C4-2B (cell line): Measurements from ENCODE around the gene TIMM44.

Source experiments
- H3K27ac ChIP-seq: fragments of 450-650 bp; 2 replicates; pipeline ENCODE4 v1.5.1; 2017
- ZFX ChIP-seq: fragments of 450-650 bp; IDR thresholded peaks from 2 replicates; pipeline ENCODE4 v1.6.1; 2017
- TF ChIP-seq, protein P1 (sequence below): fragments of 450-650 bp; conservative IDR thresholded peaks from 2 replicates; pipeline ENCODE4 v1.5.1; 2017; ENCODE audit warnings: mild to moderate bottlenecking

Gene TIMM44

DNA sequence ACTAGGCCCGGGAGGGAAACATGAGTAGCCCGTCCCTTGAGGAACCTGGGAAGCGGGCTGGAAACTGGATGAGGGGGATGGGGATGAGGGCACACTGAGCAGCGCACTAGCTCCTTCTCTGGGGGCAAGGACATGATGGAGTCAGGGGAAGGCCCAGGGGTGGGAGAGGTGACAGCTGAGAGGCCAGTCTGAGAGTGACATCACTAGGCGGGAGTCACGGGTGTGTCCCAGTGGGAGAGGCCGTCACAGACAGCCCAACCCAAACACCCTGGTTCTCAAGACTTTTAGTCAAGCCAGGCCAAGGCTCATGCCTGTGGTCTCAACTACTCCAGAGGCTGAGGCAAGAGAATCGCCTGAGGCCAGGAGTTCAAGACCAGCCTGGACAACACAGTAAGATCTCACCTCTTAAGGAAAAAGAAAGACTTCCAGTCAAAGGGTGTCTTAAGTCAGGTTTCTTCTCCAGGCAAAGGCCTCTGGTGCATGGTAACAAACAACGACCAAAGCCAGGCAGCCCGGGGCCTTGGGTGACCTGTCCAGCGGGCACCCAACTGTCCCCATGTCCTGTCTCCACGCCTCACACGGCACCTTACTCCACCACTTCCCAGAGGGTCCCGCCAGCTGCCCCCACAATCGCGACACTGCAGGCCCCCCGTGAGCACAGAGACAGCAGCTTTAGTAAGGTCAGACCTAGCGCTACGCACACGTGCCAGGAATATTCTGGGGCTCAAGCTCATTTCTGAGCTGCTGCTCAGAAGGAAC lies 25.5 kb upstream of the TIMM44 start:
- TF ChIP-seq, protein P1, sequence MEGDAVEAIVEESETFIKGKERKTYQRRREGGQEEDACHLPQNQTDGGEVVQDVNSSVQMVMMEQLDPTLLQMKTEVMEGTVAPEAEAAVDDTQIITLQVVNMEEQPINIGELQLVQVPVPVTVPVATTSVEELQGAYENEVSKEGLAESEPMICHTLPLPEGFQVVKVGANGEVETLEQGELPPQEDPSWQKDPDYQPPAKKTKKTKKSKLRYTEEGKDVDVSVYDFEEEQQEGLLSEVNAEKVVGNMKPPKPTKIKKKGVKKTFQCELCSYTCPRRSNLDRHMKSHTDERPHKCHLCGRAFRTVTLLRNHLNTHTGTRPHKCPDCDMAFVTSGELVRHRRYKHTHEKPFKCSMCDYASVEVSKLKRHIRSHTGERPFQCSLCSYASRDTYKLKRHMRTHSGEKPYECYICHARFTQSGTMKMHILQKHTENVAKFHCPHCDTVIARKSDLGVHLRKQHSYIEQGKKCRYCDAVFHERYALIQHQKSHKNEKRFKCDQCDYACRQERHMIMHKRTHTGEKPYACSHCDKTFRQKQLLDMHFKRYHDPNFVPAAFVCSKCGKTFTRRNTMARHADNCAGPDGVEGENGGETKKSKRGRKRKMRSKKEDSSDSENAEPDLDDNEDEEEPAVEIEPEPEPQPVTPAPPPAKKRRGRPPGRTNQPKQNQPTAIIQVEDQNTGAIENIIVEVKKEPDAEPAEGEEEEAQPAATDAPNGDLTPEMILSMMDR, result no peak
- no peak for TF ChIP-seq ZFX
- H3K27ac ChIP-seq, result no peak overlapping the region

DNA sequence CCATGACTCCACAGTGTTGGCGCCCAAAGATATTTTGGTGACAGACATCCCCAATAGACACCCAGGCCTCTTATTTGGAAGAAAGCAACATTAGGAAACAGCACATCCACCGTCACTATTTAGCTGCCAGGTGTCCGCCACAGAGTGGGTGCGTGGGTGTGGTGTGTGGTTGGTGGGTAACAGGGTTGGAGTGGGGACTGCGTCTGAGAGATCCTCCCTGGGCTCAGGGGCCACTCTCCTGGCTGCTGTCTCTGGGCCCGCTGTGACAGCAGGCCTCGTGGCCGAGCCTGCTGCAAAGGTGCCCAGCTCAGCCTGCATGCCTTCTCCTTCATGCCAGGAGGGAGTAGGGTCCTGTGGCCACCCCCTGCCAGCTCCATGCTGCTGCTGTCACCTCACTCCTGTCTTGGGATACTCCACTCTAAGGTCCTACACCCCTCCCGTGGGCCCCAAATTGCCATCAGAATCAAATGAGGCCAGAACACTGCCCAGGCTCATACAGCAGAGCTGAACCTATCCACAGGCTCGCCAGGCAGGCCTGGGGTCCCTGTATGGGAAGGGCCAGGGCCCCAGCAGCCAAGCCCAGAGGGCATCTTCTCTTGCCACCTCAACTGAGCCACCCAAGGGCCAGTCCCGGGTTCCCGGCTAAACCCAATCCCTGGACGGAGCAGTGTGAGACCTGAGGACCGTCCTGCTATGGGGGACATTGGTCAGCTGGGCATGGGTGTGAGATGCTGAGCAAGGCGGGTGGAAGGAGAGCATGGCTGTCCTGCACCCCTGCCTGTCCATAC lies 24.7 kb upstream of the TIMM44 start:
- TF ChIP-seq, protein P1, result no peak
- no peak for TF ChIP-seq ZFX
- no peak overlapping the region for H3K27ac ChIP-seq

DNA sequence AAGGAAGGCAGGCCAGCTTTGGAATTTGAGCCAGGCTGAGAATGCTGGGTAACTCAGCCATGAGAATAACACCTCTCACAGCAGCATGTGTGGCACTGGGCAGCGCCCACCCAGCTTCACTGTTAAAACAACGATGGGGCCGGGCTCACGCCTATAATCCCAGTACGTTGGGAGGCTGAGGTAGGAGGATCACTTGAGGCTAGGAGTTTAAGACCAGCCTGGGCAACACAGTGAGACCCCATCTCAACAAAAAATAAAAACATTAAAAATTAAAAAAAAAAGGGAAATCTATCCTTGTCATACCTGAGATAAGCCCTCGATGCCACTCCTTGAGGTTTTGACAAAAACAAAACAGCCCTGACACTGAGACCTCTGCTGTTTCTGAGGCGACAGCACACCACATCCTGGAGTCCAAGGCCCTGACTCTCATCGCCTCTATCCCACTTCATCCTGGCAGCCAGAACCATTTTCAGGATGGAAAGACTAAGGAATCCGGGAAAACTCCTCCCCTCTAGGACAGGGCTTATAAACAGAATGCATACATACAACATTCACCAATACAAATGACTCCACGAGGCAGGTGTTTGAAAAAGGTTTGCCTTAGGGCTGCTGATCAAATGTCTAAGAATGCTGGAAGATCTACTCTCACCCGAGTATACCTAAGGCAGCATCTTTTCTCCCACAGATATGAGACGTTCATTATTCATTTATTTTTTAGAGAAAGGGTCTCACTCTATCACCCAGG lies 22.6 kb upstream of the TIMM44 start:
- TF ChIP-seq, protein P1, result no peak
- no peak for TF ChIP-seq ZFX
- peak overlapping the region; percentile 28 for H3K27ac ChIP-seq

- TF ChIP-seq, protein P1, result no peak
- no peak for TF ChIP-seq ZFX
- H3K27ac ChIP-seq, result peak overlapping the region; percentile 28
These were observed 21.9 kb upstream of the TIMM44 start for GRCh38 chr19:7965259-7965841.

DNA sequence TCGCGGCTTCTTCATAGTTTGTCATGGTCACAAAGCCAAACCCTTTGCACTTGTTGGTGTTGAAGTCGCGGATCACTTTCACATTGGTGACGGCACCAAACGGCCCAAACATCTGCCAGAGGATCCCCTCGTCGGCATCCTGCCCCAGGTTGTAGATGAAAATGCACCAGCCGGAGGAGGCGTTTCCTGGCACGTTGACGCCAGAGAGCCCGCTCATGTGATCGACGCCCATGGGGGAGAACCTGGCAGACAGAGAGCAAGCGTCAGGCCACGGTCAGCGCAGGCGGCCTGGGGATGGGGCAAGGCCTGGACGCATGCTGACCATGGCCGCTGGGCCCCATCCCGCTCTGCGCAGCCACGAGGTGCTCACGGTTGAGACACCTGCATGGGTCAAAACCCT lies 20.1 kb upstream of the TIMM44 start:
- TF ChIP-seq, protein P1, result no peak
- TF ChIP-seq ZFX, result no peak
- no peak overlapping the region for H3K27ac ChIP-seq

GRCh38 chr19:7962644-7963268 lies 19.3 kb upstream of the TIMM44 start:
- no peak for TF ChIP-seq ZFX
- TF ChIP-seq, protein P1, result no peak
- H3K27ac ChIP-seq, result no peak overlapping the region
